ENCODE measurements around the gene NDUFS8. TPM values are rescaled to one million over a fixed set of nuclear protein-coding genes. Genes with fewer than 3 reads are reported as not detected.
"Not testable (repeated sequence)": the region's sequence is repeated elsewhere in the genome, so short reads cannot be mapped to it uniquely, and the experiment has no call there.

Gene NDUFS8
- total RNA-seq: 100 to 1,000 TPM; 135 to 157 TPM
- long read RNA-seq, transcript NDUFS8-201 (7 exons, 791 nt): major isoform, 87 of 116 reads
- long read RNA-seq, partial matches to known transcripts: 13 of 116 reads
- long read RNA-seq, other reads (novel, unspliced or antisense): 14 of 116 reads

DNA sequence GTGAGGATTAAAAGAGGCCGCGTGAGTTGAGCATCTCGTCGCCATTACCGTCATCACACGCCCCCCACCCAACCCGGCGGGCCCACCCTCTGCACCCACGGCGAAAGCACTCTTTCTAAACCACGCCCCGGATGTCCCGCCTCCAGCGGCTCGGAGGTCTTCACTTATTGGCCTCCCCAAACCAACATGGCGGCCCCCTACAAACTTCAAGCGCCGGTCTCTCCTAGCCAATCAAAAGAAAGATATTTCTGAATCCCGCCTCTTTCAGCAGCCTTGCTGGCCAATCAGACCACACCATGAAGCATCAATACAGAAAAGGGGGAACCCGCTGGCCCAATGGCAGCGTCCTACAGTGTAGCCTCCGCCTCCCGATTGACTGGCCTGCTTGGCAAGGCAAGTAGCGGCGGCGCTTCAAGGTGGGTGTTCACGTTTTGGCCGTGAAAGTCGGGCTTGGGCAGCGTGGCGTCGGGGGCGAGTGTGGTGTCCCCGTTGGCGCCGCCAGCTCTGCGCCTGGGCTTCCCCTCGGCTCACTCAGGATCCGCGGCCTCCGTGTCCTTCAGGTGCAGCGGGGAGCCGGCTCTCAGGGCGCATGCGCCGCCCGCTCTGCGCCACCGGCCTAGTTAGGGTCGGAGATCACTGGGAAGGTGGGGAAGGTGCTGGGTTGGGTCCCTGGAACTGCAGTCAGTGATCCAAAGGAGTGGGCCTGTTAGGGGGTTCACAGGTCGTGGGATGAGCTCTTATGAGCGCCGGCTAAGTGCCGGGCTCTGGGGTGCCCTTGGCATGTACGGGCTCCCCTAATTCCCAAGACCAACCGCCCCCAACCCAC is at the start of gene NDUFS8:
Gene NDUFS8, plus strand, starts transcription at position 364 of the 826 bp plus-strand sequence. CDS start 1,471 bp downstream, outside the sequence.
- intact Hi-C loops (cut with DNase I, micrococcal nuclease): no loop called here
- peak; percentile 91 for ATAC-seq

DNA sequence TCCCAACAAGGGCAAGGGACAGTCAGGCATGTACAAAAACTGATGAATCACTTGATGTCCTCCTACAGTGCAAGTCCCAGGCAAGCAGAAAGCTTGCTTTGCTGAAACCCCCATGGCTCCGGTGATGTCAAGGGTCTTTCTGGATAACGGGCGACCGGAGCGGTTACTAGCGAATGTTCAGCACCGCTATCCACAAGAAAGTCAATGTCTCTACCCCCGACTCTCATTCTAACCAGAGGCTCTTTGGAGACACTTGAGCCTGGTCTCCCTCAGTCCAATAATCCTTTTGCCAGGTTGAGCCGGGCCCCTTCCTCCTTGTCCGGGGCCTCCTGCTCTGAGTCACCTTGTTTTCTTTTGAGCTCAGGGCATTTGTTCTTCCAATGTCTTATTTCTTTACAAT is 49.3 kb upstream of the NDUFS8 start:
- intact Hi-C loops (cut with DNase I, micrococcal nuclease); ATAC-seq; DNase-seq: not testable (repeated sequence)

More for the DNA sequence above, at the start of gene NDUFS8:
- peak; percentile 97 to 99 for DNase-seq

DNA sequence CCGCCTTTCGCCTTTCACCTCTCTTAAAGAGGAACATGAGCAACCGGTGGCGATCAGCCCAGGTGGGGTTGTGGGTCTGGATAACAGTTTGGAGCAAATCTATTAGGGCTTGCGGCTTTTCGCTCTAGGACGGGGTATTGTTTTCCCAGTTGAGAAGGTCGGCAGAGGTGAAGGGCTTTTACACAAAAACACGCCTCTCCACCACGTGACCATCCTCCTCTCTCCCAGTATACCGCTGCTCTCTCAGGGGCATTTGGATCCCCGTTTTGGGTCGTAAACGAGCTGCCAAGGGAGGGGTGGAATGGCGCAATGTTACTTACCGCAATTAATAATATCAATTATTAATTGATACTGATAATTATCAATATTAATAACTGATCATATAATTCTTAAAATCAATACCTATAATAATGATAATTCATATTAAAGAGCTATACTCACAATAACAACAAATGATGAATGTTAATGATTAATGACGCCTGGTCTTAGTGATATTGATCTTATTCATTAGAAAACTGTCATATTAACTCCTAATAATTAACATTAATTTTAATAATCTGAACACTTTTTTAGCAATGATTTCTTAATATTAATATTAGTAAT is 48.1 kb upstream of the NDUFS8 start:
- intact Hi-C loops (cut with DNase I, micrococcal nuclease); DNase-seq; ATAC-seq: not testable (repeated sequence)

DNA sequence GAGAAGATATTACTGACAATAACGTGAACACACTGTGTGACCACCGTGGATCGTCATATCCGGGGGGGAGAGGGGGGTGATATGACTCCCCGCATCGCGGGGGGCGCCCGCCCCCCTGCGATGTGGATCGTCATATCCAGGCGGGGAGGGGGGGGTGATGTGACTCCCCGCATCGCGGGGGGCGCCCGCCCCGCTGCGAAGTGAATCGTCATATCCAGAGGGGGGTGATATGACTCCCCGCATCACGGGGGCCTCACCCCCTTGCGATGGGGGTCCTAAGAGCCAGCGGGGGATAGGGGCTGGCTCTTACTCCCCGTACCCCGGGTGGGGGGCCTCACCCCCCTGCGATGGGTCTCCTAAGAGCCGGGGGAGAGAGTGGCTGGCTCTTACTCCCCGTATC is 46.5 kb upstream of the NDUFS8 start:
- ATAC-seq: no peak
- no peak for DNase-seq
- intact Hi-C loops (cut with DNase I, micrococcal nuclease): no loop called here

DNA sequence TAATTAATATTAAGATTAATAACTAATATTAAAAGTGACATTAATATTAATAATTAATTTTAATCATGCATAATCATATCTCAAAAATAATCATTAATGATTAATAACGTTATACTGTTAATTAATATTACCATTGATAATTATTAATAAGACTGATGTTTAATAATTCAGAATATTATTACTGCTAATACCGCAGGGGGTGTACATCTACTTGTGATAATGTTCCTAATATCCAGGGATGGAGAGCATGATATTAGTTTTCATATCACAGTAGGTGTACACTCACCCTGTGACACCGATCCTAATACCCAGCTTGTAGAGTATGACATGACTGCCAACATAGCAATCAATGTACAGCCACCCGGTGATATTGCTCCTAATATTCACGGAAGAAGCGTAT is 45.2 kb upstream of the NDUFS8 start:
- ATAC-seq: not testable (repeated sequence)

DNA sequence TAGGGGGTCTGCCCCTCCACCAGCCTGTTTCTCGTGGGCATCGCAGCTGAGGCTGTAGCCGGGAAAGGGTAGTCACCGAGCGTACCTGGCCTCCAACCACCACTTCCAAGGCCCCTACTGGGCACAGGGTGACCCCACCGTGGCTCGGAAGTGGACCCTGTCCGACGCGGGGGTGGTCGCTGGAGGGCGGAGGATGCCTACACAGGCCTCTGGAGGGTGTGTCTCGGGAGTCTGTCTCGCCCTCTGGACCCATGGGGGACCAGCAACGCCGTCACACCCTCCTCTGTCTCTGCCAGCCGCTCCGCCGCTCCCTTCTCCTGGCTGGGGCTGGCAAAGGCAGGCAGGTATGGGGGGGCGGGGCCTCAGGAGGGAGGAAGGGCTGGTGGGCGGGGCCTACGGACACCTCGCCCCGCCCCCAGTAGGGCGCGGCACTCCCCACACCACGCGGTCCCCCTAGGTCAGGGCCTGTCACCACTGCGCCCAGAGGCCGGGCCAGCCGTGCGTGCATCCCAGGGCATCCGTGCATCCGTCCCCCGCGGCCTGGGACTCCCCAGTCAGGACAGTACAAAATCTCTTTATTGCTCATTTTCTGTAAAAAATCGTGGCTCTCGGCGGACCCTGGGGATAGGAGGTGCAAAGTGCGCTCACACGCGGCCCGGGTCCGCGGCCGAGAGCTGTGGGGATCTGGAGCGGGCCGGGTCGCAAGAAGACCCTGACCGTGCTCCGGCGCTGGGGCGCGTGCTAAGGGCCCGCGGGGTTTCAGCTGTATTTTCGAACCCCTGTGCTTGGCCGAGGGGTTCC is 39.7 kb upstream of the NDUFS8 start:
- peak; percentile 82 for ATAC-seq

More for the DNA sequence above, 45.2 kb upstream of the NDUFS8 start:
- DNase-seq; intact Hi-C loops (cut with DNase I, micrococcal nuclease): not testable (repeated sequence)

DNA sequence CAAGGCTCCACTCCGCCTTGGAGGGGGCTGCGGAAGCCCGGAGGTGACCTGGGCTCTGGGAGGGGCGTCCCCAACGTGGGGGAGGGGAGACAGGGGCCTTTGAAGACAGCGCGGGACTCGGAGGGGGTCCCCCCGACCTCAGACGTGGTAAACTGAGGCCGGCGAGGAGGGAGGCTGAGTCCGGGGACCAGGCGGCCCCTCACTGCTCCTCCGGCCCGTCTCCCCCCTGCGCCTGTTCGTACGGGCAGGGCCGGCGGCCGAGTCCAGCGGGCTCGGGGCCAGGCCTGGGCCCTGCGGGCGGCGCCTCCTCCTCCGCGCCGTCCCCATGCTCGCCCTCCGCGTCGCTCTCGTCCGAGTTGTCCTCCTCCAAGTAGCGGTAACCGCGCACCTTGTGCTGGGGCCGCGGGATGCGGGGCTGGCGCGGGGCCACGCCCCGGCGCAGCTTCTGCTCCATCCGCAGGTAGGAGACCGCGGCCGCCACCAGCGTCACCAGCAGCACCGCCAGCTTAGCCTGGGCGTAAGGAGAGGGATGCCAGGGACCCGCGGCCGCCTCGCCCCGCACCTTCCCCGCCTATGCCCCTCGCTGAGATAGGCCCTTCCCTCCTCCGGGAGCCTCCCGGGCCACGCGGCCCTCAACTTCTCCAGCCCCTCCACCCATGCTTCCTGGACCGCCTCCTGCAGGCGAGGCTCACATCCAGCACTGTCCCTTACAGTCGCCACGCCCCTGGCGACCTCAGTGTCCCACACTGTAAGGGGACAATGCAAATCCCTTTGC is 38.9 kb upstream of the NDUFS8 start:
- ATAC-seq; DNase-seq; intact Hi-C loops (cut with DNase I, micrococcal nuclease): not testable (repeated sequence)

More for the DNA sequence above, 39.7 kb upstream of the NDUFS8 start:
- DNase-seq: peak in 1 of 2 donors; percentile 32
- intact Hi-C loops (cut with DNase I, micrococcal nuclease): not testable (repeated sequence)

DNA sequence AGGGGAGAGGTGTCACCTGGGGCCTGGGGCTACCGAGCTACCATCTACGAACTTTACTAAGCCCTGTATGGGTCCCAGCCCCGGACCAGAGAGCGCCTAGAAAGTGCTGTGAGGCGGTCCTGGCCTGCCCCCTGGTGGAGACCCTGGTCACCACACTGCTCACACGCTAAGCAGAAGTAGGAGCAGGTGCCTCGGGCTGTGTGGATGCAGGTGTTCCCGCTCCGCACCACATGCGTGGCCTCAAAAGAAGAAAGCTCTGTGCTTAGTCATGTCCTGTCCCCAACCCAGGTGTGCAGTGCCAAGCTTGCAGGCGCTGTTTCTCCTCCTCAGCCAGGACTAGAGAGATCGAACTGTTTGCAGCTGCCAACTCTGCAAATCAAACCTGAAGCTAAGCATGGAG is 36.7 kb upstream of the NDUFS8 start:
- intact Hi-C loops (cut with DNase I, micrococcal nuclease); ATAC-seq: not testable (repeated sequence)
- DNase-seq: peak; percentile 49 to 56

DNA sequence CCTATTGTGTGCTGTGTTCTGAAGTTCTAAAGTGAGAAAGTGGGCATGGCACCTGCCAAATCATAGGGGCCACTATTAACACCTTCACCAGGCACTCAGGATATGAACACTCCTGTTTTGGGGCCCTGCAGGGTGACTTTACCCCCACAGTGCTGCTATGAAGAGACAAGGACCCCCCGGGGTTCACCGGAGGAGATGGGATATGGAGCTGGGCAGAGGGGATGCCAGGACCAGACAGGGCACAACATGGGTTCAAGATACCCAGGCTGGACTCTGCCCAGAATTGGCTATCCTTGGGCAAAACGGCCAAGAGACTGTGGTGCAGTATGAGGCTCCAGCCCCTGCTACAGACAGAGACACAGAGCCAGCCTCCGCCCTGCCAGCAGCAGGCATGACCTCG is 36.1 kb upstream of the NDUFS8 start:
- DNase-seq; ATAC-seq; intact Hi-C loops (cut with DNase I, micrococcal nuclease): not testable (repeated sequence)

DNA sequence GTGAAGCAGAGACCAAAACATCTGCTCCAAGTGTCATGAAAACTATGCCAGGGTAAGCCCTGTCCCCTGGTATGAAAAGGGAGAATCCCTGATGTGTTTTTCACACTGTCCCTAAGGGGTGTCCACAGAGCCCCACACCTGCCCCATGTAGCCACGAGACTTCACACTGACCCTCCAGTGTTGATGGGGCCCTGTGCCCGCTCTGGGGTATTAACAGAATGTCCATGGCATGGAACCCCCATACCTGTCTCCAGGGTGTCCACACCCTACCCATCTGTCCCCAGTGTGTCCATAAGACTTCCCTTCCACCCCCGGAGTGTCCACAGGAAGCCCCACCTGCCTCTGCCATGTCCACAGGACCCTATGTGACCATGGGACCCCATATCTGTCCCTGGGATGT is 35.4 kb upstream of the NDUFS8 start:
- DNase-seq; intact Hi-C loops (cut with DNase I, micrococcal nuclease); ATAC-seq: not testable (repeated sequence)

DNA sequence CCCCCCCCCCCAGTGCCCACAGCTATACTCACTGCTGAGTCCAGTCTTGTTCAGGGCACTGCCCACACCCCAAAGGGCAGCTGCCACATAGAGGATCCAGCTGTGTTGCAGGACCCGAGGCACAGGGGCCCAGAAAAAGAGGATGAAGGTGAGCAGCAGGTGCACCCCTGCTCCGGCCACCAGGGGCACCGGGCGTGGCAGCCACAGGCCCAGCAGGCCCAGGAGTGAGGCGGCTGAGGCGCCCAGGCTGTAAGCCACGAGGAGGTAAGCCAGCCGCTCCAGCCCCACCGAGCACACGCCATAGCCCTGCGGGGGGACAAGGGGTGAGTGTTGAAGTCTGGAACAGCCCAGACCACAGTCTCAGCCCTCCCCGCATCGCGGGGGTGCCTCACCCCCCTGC is 34.9 kb upstream of the NDUFS8 start:
- ATAC-seq; intact Hi-C loops (cut with DNase I, micrococcal nuclease); DNase-seq: not testable (repeated sequence)

DNA sequence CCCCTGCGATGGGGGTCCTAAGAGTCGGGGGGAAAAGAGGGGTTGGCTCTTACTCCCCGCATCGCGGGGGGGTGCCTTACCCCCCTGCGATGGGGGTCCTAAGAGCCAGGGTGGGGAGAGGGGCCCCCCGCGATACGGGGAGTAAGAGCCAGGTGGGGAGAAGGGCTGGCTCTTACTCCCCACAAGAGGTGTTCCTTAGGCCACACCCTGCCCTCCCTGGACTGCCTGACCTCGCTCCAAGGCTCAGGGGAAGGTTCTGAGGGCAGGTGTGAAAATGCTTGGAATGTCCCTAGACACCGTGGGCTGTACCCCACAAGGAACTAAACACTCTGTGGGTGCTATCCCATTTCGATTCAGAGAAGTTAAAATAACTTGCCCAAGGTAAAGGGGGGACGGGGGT is 34.4 kb upstream of the NDUFS8 start:
- ATAC-seq (no peak), DNase-seq (no peak)
- intact Hi-C loops (cut with DNase I, micrococcal nuclease): no loop called here

DNA sequence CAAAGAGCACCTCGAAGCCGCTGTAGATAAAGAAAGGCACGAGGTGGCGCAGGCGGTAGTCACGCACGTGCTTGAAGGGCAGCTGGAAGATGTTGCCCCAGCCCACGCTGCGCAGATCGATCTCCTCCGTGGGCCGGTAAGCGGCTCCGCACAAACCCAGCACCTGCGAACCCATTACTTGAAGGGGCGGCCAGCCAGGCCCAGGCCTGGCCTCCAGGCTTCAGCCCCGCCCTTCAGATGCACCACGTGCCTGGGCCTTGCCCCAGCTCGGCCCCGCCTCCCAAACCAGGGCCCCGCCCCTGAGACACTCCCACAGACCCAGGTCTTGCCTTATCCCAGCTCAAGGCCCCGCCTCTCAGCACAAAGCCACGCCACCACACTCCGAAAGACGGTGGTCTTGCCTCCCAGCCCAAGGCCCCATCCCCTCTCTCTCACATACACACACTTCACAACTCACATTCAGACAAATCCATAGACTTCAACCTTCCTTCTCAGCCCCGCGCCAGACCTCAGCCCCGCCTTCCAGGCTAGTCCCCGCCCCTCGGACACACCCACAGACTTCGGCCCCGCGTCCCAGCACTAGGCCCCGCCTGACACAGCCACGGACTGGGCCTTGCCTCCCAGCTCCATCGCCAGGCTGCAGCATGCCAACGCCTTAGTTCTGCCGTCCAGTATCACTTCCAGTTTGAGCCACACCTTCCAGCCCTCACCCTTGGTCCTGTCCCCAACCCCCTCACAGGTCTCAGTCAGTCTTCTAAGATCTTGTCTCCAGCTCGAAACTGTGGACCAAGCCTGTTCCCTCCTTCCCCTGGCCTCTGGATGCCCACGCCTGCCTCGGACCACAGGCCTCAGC is 33.6 kb upstream of the NDUFS8 start:
- peak; percentile 93 for ATAC-seq
- DNase-seq: peak; percentile 86 to 94
- intact Hi-C loops (cut with DNase I, micrococcal nuclease): no loop called here

DNA sequence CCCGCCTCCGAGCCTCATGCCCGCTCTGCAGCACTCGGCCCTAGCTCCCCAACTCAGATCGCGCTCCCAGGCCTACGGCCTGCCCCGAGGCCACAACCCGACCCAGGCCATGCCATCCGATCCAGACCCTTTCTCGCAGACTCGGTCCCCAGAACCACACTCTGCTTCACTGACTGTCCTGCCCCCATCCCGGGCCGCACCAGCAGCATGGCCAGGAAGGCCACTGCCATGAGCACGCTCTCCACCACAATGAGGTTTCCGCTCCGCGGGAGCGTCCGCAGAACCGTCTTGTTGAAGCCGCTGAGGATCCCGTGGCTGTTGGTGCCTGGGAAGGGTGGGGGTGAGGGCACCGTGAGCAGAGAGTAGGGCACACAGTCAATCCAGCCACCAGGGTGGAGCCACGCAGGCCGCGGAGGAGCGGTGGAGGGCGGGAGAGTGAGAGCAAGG is 33.0 kb upstream of the NDUFS8 start:
- DNase-seq: peak in 1 of 2 donors; percentile 61
- intact Hi-C loops (cut with DNase I, micrococcal nuclease): no loop called here
- peak; percentile 50 for ATAC-seq

DNA sequence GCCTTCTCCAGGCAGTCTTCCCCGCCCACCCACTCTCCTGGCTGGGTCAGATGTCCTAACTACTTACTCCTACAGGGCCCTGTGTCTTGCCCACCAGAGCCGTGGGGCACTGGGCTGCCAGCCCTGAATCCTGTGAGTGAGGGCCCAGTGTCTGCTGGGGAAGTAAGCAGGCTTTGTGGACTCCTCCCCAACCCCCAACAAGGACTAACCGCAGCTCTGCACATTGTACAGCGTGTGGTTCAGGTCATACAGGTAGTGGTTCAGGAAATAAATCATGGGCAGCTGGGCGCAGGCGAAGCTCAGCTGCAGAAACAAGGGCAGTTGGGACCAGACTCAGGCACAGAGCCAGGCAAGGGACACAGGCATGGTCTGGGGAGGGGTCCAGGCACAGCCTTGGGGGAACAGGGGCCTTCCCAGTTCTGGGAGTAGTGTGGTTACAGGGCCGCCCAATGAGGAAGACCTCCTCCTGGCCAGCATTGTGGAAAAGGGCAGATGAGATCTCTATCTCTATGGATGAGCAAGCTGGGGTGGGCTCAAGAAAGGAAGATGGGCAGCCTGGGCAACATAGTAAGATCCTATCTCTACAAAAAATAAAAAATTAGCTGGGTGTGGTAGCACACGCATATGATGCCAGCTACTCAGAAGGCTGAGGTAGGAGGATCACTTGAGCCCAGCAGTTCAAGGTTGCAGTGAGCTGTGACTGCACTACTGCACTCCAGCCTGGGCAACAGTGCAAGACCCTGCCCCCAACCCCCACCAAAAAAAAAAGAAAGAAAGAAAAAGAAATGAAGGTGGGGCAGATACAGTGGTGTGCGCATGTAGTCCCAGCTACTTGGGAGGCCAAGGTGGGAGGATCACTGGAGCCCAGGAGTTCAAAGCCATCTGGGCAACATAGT is 32.1 kb upstream of the NDUFS8 start:
- intact Hi-C loops (cut with DNase I, micrococcal nuclease): no loop called here
- ATAC-seq (no peak), DNase-seq (no peak)

DNA sequence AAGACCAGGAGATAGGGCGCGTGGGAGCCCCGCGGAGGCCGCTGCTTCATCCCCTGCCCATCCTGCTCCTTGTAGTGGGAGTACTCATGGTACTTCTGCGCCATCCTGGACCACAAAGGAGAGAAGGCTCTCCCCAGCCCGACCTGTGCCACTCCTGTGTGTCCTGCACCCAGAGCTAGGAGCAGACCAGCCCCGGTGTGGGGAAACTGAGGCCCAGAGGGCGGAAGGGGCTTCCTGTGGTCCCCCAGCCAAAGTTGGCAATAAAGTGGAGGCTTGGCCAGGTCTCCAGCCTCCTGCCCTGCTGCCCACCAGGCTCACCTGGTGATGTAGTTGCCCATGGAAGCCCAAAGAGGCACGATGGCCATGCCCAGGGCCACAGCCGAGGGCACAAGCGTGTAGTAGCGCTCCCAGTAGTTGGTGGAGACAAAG is 31.3 kb upstream of the NDUFS8 start:
- intact Hi-C loops (cut with DNase I, micrococcal nuclease): no loop called here
- ATAC-seq (no peak), DNase-seq (no peak)
